ENCODE data around the gene HSPA5. TPM values are rescaled to one million over a fixed set of nuclear protein-coding genes. Genes with fewer than 3 reads are reported as not detected.
A peak's percentile ranks its signal among the peaks of the same experiment; 100 is the strongest.
"Not testable (repeated sequence)": the region's sequence is repeated elsewhere in the genome, so short reads cannot be mapped to it uniquely, and the experiment has no call there.

Gene HSPA5
- 100 to 1,000 TPM; 108 to 342 TPM for total RNA-seq
- 100 to 1,000 TPM; 135 to 338 TPM for polyA plus RNA-seq

- H3K4me3 ChIP-seq (ENCODE audit: low read depth in 1 of 3, low read length in 3 of 3) = peak within 1 kb of the TSS; percentile 78 to 98 (median 96)
These were observed at the start of gene HSPA5 for GRCh38 chr9:125241000-125241862. Gene HSPA5 (minus strand): TSS chr9:125241343. CDS start chr9:125241126, 217 bp downstream.

GRCh38 chr9:125286935-125287433 is 45.8 kb upstream of the HSPA5 start:
- H3K36me3 ChIP-seq (ENCODE audit: control insufficient read depth in 4 of 4, insufficient read depth in 3 of 4, low read depth in 1 of 4, low read length in 3 of 4); H3K27ac ChIP-seq (ENCODE audit: low read depth in 1 of 2, low read length in 2 of 2); DNase-seq (ENCODE audit: low spot score); H3K27me3 ChIP-seq (ENCODE audit: control insufficient read depth in 4 of 4, insufficient read depth in 4 of 4, low read length in 3 of 4); H3K4me1 ChIP-seq (ENCODE audit: control insufficient read depth in 4 of 4, insufficient read depth in 4 of 4, low read length in 3 of 4); H3K4me3 ChIP-seq (ENCODE audit: low read depth in 1 of 3, low read length in 3 of 3); H3K9me3 ChIP-seq (ENCODE audit: control insufficient read depth in 4 of 4, low read length in 3 of 4); H3K9ac ChIP-seq (ENCODE audit: low read depth in 1 of 2, low read length in 2 of 2): not testable (repeated sequence)
- WGBS = 94% methylated on average over 7 of the region's 7 CpGs

More at GRCh38 chr9:125241000-125241862, at the start of gene HSPA5:
- no peak for TF ChIP-seq FOXA2 (IDR thresholded peaks at IDR 0.05)
- no peak for TF ChIP-seq EGR1 (IDR thresholded peaks at IDR 0.05; ENCODE audit: low read depth in 2 of 2)
- TF ChIP-seq NR2F2 (IDR thresholded peaks at IDR 0.05) = peak; percentile 92
- TF ChIP-seq ATF3 (IDR thresholded peaks at IDR 0.05) = peak; percentile 40
- peak; percentile 95 for TF ChIP-seq TAF1 (conservative IDR thresholded peaks at IDR 0.05)
- peak in 1 of 2 donors; percentile 14 for TF ChIP-seq RXRA (IDR thresholded peaks at IDR 0.05)
- TF ChIP-seq MAX (IDR thresholded peaks at IDR 0.05) = no peak
- TF ChIP-seq HNF4G (IDR thresholded peaks at IDR 0.05) = no peak
- no peak for TF ChIP-seq ZBTB33 (IDR thresholded peaks at IDR 0.05)
- TF ChIP-seq FOXA1 (IDR thresholded peaks at IDR 0.05) = no peak
- TF ChIP-seq JUND (IDR thresholded peaks at IDR 0.05) = no peak
- no peak for TF ChIP-seq CTCF (IDR thresholded peaks at IDR 0.05; ENCODE audit: low read depth, low read length, missing input control)
- TF ChIP-seq GABPA (IDR thresholded peaks at IDR 0.05 in 1 of 2, conservative IDR thresholded peaks at IDR 0.05 in 1 of 2) = peak; percentile 85 to 95
- TF ChIP-seq SP1 (IDR thresholded peaks at IDR 0.05) = peak; percentile 99
- no peak for TF ChIP-seq YY1 (IDR thresholded peaks at IDR 0.05)
- TF ChIP-seq RAD21 (IDR thresholded peaks at IDR 0.05) = peak; percentile 13 to 17
- TF ChIP-seq REST (IDR thresholded peaks at IDR 0.05) = peak; percentile 94
- TF ChIP-seq HNF4A (conservative IDR thresholded peaks at IDR 0.05) = peak in 1 of 2 donors; percentile 20
- DNase-seq (ENCODE audit: low spot score) = peak; percentile 99
- Histone ChIP-seq H3K36me3 (ENCODE audit: control insufficient read depth in 4 of 4, insufficient read depth in 3 of 4, low read depth in 1 of 4, low read length in 3 of 4) (peaks cover 2 to 31% (median 23%) of the 10 kb centered on the region in 4 donors), H3K4me1 (ENCODE audit: control insufficient read depth in 4 of 4, insufficient read depth in 4 of 4, low read length in 3 of 4) (peaks cover 2 to 43% (median 35%) of the 10 kb centered on the region in 4 donors), H3K9ac (ENCODE audit: low read depth in 1 of 2, low read length in 2 of 2) (peak within 1 kb of the TSS; percentile 95 to 99), H3K27me3 (ENCODE audit: control insufficient read depth in 4 of 4, insufficient read depth in 4 of 4, low read length in 3 of 4) (no peaks in the 10 kb centered on the region), H3K27ac (ENCODE audit: low read depth in 1 of 2, low read length in 2 of 2) (peak within 1 kb of the TSS; percentile 80 to 96), H3K9me3 (ENCODE audit: control insufficient read depth in 4 of 4, low read length in 3 of 4) (no peaks in the 10 kb centered on the region)
- WGBS = under 1% methylated on average over 59 of the region's 59 CpGs
